ENCODE data around the gene SORBS2. TPM values are rescaled to one million over a fixed set of nuclear protein-coding genes. Genes with fewer than 3 reads are reported as not detected.

Gene SORBS2
- total RNA-seq, 2 donors from 2014 or later, result 7.0 to 13.8 TPM

- H3K27me3 ChIP-seq (ENCODE audit: control insufficient read depth, insufficient read depth, low read length, poor library complexity, severe bottlenecking), result no peaks in the 10 kb centered on the region
- no peak for DNase-seq
- TF ChIP-seq, protein P1, sequence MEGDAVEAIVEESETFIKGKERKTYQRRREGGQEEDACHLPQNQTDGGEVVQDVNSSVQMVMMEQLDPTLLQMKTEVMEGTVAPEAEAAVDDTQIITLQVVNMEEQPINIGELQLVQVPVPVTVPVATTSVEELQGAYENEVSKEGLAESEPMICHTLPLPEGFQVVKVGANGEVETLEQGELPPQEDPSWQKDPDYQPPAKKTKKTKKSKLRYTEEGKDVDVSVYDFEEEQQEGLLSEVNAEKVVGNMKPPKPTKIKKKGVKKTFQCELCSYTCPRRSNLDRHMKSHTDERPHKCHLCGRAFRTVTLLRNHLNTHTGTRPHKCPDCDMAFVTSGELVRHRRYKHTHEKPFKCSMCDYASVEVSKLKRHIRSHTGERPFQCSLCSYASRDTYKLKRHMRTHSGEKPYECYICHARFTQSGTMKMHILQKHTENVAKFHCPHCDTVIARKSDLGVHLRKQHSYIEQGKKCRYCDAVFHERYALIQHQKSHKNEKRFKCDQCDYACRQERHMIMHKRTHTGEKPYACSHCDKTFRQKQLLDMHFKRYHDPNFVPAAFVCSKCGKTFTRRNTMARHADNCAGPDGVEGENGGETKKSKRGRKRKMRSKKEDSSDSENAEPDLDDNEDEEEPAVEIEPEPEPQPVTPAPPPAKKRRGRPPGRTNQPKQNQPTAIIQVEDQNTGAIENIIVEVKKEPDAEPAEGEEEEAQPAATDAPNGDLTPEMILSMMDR (conservative IDR thresholded peaks at IDR 0.05), result no peak
- Mint-ChIP-seq H3K36me3 (ENCODE audit: low read depth) (peaks cover 2% of the 10 kb centered on the region), H3K4me1 (peaks cover 23% of the 10 kb centered on the region), H3K27me3 (ENCODE audit: insufficient read depth) (peaks cover 23% of the 10 kb centered on the region), H3K9me3 (peaks cover 6% of the 10 kb centered on the region), H3K27ac (no peak overlapping the region), H3K4me3 (no peak overlapping the region)
- H3K4me3 ChIP-seq (ENCODE audit: low read length), result no peak overlapping the region
- H3K9me3 ChIP-seq (ENCODE audit: control insufficient read depth, low read length), result peaks cover 7% of the 10 kb centered on the region
- H3K4me1 ChIP-seq (ENCODE audit: control insufficient read depth, insufficient read depth, low read length), result peaks cover 8% of the 10 kb centered on the region
- WGBS, 2 experiments (ENCODE audit: insufficient coverage in 1 of 2, insufficient read length in 1 of 2), result 93 to 95% methylated on average over 20 to 21 of the region's 21 CpGs
- H3K9ac ChIP-seq (ENCODE audit: extremely low read depth, low read length, poor library complexity, severe bottlenecking), result no peak overlapping the region
- H3K36me3 ChIP-seq (ENCODE audit: control insufficient read depth, insufficient read depth, low read length), result no peaks in the 10 kb centered on the region
- no peak overlapping the region for H3K27ac ChIP-seq (ENCODE audit: low read depth, low read length)
These were observed 74.4 kb downstream of the SORBS2 start for GRCh38 chr4:185737489-185738037.

DNA sequence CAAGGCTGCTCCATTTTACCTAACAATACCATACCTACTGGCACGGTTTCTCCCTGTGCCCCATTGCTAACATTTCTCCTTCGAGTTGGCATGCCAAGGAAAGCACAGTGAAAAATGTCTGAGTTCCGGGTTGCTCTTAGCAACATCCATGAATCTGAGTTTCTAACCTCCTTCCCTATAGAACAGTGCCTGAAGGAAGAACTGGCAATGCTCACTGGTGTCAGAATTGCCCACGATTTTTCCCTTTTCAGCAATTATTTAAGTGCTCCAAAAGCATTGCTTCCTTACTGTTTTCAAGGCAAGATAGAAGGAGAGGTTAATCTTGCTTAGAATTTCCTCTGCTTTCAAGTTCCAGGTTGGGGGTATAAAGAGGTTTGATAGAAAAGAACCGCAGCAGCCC, 75.1 kb downstream of the SORBS2 start:
- TF ChIP-seq, protein P1 (conservative IDR thresholded peaks at IDR 0.05), result no peak

GRCh38 chr4:185735866-185736400, 76.1 kb downstream of the SORBS2 start:
- Histone ChIP-seq H3K9me3 (ENCODE audit: control insufficient read depth, low read length) (peaks cover 9% of the 10 kb centered on the region), H3K36me3 (ENCODE audit: control insufficient read depth, insufficient read depth, low read length) (no peaks in the 10 kb centered on the region), H3K9ac (ENCODE audit: extremely low read depth, low read length, poor library complexity, severe bottlenecking) (no peak overlapping the region), H3K4me1 (ENCODE audit: control insufficient read depth, insufficient read depth, low read length) (peaks cover 8% of the 10 kb centered on the region), H3K27ac (ENCODE audit: low read depth, low read length) (no peak overlapping the region), H3K4me3 (ENCODE audit: low read length) (no peak overlapping the region), H3K27me3 (ENCODE audit: control insufficient read depth, insufficient read depth, low read length, poor library complexity, severe bottlenecking) (no peaks in the 10 kb centered on the region)
- Mint-ChIP-seq H3K4me3 (no peak overlapping the region), H3K27me3 (ENCODE audit: insufficient read depth) (peaks cover 23% of the 10 kb centered on the region), H3K9me3 (peaks cover 6% of the 10 kb centered on the region), H3K36me3 (ENCODE audit: low read depth) (peaks cover 2% of the 10 kb centered on the region), H3K27ac (no peak overlapping the region), H3K4me1 (peaks cover 16% of the 10 kb centered on the region)
- TF ChIP-seq, protein P1 (conservative IDR thresholded peaks at IDR 0.05), result no peak
- WGBS, 2 experiments (ENCODE audit: insufficient coverage in 1 of 2, insufficient read length in 1 of 2), result 79 to 94% methylated on average over 4 of the region's 4 CpGs
- DNase-seq, result no peak

More for the DNA sequence above, 75.1 kb downstream of the SORBS2 start:
- DNase-seq, result no peak
- peaks cover 18% of the 10 kb centered on the region for H3K4me1 Mint-ChIP-seq
- Histone ChIP-seq H3K36me3 (ENCODE audit: control insufficient read depth, insufficient read depth, low read length) (no peaks in the 10 kb centered on the region), H3K4me3 (ENCODE audit: low read length) (no peak overlapping the region), H3K9me3 (ENCODE audit: control insufficient read depth, low read length) (peaks cover 9% of the 10 kb centered on the region), H3K9ac (ENCODE audit: extremely low read depth, low read length, poor library complexity, severe bottlenecking) (no peak overlapping the region), H3K27ac (ENCODE audit: low read depth, low read length) (no peak overlapping the region), H3K4me1 (ENCODE audit: control insufficient read depth, insufficient read depth, low read length) (peaks cover 8% of the 10 kb centered on the region), H3K27me3 (ENCODE audit: control insufficient read depth, insufficient read depth, low read length, poor library complexity, severe bottlenecking) (no peaks in the 10 kb centered on the region)
- 80 to 87% methylated on average over 3 to 5 of the region's 5 CpGs for WGBS, 2 experiments (ENCODE audit: insufficient coverage in 1 of 2, insufficient read length in 1 of 2)
- peaks cover 2% of the 10 kb centered on the region for H3K36me3 Mint-ChIP-seq (ENCODE audit: low read depth)
- no peak overlapping the region for H3K4me3 Mint-ChIP-seq
- peaks cover 23% of the 10 kb centered on the region for H3K27me3 Mint-ChIP-seq (ENCODE audit: insufficient read depth)
- peaks cover 6% of the 10 kb centered on the region for H3K9me3 Mint-ChIP-seq
- no peak overlapping the region for H3K27ac Mint-ChIP-seq

All from endodermal cell (in vitro differentiated cells).